HL-60/S4 treated with retinoic acid at 250 ng/mL for 4 days and 3 days (cell line): ENCODE measurements around the gene BHLHE40.
"Not testable (repeated sequence)": the region's sequence is repeated elsewhere in the genome, so short reads cannot be mapped to it uniquely, and the experiment has no call there.

ENCODE experiments used
- in situ Hi-C: fragments of 300-500 bp; cut with MboI; formaldehyde crosslinking; loops from 2 replicates; pipeline ENCODE4 v1.7.0; 2022; ENCODE audit warnings: low sequenced_read_pairs

Gene BHLHE40

DNA sequence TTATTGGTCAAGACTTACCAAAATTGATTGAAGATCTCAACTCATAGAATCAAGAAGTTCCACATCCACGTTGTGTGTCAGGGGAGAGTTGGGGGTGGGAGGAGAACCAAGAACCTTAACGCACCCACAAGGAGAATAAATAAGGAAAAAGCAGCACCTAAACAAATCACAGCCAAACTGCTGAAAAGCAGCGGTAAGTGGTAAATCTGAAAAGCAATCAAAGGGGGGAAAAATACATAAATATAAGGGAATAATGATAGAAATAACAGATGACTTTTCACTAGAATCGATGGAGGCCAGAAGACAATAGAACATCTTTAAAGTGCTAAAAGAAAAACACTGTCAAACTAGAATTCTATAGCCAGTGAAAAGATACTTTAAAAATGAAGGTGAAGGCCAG is 20.1 kb upstream of the BHLHE40 start:
- in situ Hi-C loops = no loop called here

DNA sequence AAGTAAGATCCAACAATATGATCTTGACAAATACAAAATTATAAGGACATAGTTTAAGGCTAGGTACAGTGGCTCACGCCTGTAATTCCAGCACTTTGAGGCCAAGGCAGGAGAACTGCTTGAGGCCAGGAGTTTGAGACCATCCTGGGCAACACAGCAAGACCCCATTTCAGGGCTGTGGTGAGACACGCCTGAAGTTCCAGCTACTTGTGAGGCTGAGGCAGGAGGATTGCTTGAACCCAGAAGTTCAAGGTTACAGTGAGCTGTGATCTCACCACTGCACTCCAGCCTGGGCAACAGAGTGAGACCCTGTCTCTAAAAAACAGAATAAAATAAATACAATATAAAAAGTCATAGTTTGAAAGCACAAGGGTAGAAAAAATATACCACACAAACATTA is 17.4 kb upstream of the BHLHE40 start:
- in situ Hi-C loops = not testable (repeated sequence)

DNA sequence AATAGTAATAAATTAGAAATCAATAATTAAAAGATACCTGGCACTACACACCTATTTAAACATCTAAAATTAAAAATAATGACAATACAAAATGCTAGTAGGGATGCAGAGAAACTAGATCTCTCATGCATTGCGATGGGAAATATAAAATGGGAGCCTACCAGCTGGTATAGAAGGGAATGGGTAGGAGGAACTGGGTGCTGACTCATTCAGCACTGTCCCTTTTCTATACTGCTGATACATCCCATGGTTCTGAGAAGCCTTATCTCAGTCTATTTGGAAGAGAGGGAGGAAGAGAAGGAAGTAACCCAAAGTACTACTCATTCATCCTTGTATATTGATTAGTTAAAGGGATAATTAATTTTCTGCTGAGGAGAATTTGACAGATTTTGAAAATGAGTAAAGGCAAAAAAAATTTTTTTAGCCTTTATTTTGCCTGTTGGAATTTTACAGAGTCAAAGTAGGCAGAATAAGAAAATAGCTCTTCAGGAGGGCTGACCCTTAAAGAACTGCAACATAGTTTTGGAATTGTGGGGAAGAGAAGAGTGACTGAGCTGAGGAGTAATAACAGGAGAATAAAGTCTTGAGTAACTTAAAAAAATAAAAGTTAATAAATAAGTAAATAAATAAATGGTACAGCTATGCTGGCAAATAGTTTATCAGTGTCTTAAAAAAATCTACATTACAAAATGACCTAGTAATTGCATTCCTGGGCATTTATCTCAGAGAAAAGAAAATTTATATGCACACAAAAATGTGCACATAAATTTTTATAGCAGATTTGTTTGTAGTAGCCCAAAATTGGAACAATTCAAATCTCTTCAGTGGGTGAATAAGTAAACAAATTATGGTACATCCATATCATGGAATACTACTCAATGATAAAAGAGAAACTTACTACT is 15.3 kb upstream of the BHLHE40 start:
- in situ Hi-C loops = no loop called here

DNA sequence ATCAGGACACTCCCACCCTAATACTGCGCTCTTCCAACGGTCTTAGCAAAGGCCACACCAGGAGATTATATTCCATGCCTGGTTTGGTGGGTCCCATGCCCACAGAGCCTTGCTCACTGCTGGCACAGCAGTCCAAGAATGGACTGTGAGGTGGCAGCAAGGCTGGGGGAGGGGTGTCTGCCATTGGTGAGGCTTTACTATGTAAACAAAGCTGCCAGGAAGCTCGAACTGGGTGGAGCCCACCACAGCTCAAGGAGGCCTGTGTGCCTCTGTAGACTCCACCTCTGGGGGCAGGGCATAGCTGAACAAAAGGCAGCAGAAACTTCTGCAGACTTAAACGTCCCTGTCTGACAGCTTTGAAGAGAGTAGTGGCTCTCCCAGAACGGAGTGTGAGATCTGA is 13.2 kb upstream of the BHLHE40 start:
- in situ Hi-C loops = not testable (repeated sequence)

DNA sequence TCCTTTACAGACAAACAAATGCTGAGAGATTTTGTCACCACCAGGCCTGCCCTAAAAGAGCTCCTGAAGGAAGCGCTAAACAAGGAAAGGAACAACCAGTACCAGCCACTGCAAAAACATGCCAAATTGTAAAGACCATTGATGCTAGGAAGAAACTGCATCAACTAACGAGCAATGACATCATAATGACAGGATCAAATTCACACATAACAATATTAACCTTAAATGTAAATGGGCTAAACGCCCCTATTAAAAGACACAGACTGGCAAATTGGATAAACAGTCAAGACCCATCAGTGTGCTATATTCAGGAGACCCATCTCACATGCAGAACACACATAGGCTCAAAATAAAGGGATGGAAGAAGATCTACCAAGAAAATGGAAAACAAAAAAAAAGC is 11.6 kb upstream of the BHLHE40 start:
- in situ Hi-C loops = not testable (repeated sequence)

DNA sequence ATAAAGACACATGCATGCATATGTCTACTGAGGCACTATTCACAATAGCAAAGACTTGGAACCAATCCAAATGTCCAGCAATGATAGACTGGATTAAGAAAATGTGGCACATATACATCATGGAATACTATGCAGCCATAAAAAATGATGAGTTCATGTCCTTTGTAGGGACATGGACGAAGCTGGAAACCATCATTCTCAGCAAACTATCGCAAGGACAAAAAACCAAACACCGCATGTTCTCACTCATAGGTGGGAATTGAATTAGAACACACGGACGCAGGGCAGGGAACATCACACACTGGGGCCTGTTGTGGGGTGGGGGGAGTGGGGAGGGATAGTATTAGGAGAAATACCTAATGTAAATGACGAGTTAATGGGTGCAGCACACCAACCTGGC is 7.8 kb upstream of the BHLHE40 start:
- in situ Hi-C loops = loop anchor here (10.0 kb wide), 1 partner anchor 257 kb away; no protein-coding TSS in a partner anchor

DNA sequence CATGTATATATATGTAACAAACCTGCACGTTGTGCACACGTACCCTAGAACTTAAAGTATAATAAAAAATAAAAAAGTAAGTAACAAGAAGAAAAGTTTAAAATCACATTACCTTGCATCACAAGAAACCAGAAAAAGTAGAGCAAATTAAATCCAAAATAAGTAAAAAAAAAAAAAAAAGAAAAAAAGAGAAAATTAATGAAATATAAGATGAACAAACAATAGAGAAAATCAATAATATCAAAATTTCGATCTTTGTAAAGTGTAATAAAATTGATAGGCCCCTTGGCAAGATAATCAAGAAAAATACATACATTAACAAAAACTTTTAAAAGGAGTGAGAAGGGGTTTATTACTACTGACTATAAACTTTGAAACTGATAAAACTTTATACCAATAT is 7.4 kb upstream of the BHLHE40 start:
- in situ Hi-C loops = loop anchor here (10.0 kb wide), 1 partner anchor 257 kb away; no protein-coding TSS in a partner anchor

DNA sequence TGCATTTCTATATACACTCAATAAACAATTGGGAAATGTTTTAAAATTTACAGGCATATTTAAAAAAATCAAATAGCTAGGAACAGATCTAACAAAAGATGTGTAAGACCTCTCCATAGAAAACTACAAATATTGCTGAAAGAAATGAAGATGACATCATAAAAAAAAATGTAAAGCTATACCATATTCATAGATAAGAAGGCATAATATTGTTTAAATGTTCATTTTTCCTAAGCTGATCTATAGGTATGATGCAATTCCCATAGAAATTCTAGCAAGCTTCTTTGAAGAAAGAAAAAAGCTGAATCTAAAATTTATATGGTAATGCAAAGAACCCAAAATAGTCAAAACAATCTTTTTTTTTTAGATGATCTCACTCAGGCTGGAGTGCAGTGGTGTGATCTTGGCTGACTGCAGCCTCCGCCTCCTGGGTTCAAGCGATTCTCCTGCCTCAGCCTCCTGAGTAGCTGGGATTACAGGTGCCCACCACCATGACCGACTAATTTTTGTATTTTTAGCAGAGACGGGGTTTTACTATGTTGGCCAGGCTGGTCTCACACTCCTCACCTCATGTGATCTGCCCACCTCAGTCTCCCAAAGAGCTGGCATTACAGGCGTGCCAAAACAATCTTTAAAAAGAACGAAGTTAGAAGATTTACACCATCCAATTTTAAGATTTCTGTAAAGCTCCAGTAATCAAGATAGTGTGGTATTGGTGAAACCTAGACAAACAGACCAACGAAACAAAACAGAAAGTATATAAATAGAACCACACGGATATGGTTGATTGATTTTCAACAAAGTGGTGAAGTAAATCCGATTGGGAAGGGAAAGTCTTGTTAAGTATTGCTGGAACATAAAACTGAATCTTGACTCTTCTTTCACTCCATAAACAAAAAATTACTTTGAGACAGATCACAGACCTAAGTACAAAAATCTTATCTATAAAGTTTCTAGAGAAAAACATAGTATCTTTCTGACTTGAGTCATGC is 6.3 kb upstream of the BHLHE40 start:
- in situ Hi-C loops = loop anchor here (10.0 kb wide), 1 partner anchor 258 kb away; no protein-coding TSS in a partner anchor

DNA sequence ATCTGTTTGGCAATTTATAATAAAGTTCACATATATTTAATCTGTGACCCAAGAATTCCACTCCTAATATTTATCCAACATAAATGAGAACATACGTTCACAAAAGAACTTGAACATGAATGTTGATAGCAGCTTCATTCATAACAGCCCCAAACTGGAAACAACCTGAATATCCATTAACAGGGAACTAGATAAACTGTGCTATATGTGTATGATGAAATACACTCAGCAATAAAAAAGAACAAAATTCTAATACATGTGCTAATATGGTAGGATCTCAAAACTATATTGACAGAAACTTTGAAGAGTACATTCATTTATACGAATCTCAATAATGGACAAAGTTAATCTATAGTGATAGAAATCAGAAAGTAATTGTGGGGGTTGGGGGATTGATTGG is 5.1 kb upstream of the BHLHE40 start:
- in situ Hi-C loops = loop anchor here (10.0 kb wide), 1 partner anchor 259 kb away; no protein-coding TSS in a partner anchor

DNA sequence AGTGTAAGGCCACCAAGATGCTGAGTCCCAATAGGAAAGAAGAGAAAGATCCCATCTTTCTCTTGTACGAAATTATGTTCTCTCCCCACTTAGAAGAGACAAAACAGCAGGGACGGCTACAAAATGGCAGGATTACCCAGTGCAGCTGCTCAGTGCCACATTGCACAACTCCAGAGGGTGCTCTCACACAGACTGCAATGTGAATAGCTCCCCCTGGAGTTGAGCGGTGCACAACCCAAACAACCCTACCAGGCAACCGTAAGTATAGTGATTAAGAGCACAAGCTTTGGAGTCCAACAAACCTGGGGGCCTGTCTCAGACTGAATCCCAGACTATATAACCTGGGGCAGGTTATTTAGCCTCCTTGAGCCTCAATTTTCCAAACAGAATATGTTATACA is 3.1 kb upstream of the BHLHE40 start:
- in situ Hi-C loops = loop anchor here (10.0 kb wide), 1 partner anchor 261 kb away; no protein-coding TSS in a partner anchor

DNA sequence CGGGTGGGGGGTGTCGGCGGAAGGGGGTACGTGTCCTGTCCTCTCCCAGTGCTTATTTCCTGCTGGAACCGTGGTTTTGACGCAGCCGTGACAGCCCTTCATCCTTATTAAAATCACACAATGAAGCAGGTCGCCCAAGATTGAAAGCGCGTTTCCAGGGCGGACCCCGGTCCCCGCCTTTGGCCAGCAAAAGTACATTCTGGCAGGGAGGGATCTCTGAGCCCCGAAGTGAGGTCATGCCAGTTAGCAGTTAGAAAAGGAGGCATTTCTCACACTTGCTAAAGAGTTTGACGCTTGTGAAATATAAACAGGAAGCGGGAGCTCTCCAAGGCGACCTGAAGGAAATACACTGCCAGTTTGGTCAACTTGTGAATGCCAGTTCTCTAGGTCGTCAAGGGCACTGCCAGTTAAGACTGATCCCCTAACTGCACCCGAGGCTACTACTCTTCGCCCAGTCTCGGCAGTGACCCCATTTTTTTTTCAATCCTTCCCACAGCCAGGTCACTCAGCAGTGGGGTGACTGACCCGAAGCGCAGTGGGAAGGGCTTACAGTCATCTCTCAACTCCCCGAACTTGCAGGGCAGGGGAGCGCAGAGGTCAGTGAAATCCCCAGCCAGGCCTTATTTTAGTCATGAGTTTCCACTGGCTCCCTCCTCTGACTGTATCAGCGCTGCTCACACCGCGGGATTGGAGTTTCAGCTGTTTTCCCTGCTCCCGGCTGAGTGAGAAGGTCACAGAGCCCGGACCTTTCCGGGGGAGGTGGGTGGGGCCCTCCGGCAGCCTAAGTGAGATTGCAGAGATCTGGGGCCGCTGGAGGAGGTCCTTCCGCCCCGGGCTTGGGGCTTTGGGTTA is 2.0 kb upstream of the BHLHE40 start:
- in situ Hi-C loops = loop anchor here (10.0 kb wide), 1 partner anchor 262 kb away; no protein-coding TSS in a partner anchor

DNA sequence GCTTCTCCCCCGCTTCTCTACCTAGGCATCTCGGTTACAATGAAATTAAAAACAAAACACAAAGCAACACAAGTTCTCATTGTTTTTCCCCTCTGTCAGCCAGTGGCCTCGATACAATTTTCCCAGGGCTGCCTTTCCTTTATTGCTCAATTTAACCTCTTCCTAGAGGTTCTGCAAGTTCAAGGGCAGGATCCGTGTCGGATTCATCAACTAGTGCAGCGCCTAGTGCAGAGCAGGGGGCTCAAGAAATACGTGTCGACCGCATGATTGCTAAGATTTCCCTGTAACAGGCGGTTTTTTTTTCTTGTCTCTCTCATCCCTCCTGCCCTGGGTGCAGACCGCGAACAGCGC is 1.4 kb upstream of the BHLHE40 start:
- in situ Hi-C loops = loop anchor here (10.0 kb wide), 1 partner anchor 263 kb away; no protein-coding TSS in a partner anchor

DNA sequence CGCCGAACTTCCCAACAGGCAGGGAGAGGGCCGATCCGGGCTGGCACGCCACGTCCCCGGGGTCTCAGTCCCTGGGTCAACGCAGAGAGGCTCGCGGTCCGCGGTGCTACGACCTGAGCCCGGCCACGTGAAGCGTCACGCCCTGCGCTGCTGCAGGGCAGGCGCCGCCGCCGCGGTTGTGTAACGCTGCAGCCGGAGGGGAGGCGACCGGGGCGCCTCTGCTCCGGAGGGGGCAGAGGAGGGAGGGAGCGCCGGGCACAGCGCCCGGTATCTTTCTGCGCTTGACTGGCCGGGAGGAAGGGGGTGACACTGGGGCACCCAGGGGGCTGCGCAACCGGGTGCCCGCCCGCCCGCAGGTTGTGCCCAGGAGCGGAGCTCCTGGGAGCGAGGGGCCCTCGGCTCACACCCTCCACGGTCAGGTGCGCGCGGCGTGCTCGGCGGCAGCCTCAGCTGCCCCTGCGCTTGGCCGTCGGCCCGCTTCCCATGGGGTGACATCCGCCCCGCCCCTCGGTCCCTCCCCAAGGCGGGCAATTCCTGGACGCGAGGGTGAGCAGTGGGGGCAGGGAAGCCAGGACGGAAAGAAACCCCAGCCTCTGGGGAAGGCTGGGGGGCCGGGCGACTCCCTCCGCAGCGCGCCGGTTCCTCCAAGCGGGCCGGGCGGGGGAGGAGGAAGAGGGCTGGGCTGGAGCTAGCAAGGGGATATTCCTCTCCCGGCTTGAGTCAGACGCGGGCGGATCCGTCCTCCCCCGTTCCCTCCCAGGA is 852 bp upstream of the BHLHE40 start:
- in situ Hi-C loops = loop anchor here (10.0 kb wide), 1 partner anchor 264 kb away; no protein-coding TSS in a partner anchor

DNA sequence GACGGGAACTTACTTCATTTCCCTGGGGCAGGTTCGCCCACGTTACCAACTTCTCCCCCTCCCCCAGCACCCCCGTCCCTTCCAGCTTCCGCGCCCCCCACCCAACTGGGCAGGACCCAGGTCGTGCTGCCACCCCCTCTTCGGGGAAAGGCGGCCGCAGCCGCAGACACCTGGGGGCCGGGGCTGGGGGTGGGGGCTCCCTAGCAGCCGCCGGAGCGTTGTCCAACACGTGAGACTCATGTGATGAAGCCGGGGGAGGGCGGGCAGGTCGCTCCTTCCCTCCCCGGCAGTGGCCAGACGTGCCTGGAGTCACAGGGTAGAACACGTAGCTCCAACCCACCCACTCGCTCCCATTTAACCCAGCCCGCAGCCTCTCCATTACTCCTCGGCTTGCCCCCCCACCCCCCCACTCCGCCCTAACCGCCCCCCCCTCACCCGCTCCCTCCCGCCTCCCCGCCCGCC is 240 bp upstream of the BHLHE40 start:
- in situ Hi-C loops = loop anchor here (10.0 kb wide), 1 partner anchor 264 kb away; no protein-coding TSS in a partner anchor

DNA sequence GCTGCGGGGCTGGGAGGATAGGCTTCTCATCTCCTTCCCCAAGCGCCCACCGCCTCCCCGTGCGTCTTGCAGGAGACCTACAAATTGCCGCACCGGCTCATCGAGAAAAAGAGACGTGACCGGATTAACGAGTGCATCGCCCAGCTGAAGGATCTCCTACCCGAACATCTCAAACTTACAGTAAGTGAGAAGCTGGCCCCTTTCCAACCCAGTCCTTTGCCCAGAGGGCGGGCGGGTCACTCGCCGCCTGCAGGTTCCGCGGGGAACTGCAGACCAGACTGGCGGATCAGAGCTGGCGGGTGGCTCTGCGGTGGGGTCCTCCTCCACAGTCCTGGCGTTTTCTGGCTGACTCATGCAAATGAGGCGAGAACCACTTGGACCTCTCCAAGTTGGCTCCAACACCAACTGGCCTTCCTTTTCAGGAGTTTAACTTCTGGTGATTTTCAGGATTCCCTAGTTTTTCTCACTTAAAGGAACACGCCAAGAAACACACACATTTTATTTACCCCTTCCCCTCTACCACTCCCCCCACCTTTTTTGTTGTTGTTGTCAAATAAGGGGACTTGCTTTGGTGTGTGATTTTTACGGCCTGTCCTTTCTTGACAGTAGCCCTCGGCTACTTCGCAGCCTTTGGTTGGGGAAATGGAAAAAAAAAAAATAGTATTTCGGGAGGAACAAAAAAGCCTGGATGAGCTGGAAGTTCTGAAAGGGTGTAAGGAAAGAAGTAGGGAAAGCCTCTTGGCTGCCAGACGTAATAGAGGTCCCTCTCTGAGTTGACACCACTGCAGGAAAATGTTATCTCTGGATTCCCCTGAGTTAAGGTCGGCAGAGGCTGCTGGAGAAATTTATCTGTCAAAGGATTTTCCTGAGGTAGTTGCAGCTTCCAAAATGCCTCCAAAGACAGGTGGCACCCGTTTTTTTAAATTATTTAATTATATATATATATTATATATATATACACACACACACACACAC is 1.3 kb downstream of the BHLHE40 start:
- in situ Hi-C loops = no loop called here

DNA sequence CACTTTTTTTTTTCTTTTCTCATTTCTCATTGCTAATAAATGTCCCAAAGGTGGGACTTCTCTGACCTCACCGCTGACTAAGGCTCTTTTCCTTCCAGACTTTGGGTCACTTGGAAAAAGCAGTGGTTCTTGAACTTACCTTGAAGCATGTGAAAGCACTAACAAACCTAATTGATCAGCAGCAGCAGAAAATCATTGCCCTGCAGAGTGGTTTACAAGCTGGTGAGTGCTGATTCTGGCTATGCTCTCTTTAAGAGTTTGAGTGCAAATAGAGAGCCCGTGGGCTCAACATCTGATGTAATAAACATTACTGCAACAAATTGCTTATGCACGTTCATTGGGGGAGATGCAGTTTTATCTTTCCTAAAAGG is 2.0 kb downstream of the BHLHE40 start:
- in situ Hi-C loops = no loop called here

DNA sequence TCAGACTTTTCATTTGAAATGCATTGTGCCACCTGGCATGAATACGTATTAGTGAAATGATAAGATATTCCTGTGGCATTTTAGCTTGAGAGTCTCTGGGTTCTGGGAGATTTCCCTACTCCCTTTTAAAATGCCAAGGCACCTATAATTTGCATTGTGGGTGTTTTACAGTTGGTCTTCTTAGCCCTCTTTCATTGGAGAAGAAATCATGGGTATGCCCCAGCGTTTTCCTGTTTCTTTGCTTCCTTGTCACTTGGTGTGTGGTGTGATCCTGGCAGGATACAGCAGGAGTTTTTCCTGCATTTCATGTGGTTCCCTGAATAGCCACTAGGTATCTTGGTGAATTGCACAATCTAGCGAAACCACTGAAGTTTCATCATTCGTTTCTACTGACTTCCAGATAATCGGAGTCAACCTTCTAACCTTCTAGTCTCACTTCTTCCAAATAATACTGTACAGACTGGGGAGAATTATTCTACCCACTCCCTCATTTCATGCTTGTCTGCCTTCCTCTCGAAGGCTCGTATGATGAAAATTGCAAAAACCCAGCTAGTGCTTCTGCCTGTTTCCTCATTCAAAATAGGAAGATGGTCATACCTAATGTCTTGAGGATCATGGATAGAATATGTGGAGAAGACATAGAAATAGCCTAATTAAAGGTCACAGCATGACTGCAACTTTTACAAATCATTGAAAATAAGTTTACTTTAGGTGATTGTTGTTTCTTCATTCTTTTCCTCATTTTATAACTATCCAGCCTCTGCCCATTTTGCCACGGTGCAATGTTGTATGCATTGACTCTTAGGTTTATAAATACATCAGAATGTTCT is 2.6 kb downstream of the BHLHE40 start:
- in situ Hi-C loops = no loop called here
